Suppressor macrophage (primary cell): ENCODE measurements around the gene RASA4B.
A peak's percentile ranks its signal among the peaks of the same experiment; 100 is the strongest.

Experiments used
- DNase-seq, 4 experiments: peaks; one replicate each; pipeline ENCODE4 v3.0.0-alpha.2; 2020 to 2022

The RASA4B gene

GRCh38 chr7:102452451-102452850, 65.1 kb downstream of the RASA4B start:
- no peak for DNase-seq

GRCh38 chr7:102451371-102452054, 66.1 kb downstream of the RASA4B start:
- no peak for DNase-seq

GRCh38 chr7:102450242-102450641, 67.3 kb downstream of the RASA4B start:
- DNase-seq = peak; percentile 14 to 66 (median 46)

- no peak for DNase-seq
Observed at GRCh38 chr7:102449136-102449535, 68.4 kb downstream of the RASA4B start.

- peak in 1 of 4 experiments; percentile 1 for DNase-seq
Observed at GRCh38 chr7:102447311-102447710, 70.3 kb downstream of the RASA4B start.

GRCh38 chr7:102446387-102447156, 71.0 kb downstream of the RASA4B start:
- DNase-seq = peak in 1 of 4 experiments; percentile 0

GRCh38 chr7:102445674-102446071, 71.9 kb downstream of the RASA4B start:
- DNase-seq = no peak

- peak in 1 of 4 experiments; percentile 33 for DNase-seq
Observed at GRCh38 chr7:102444961-102445673, 72.5 kb downstream of the RASA4B start.

GRCh38 chr7:102439963-102440795, 77.4 kb downstream of the RASA4B start:
- no peak for DNase-seq

- no peak for DNase-seq
Observed at GRCh38 chr7:102436118-102436517, 81.5 kb downstream of the RASA4B start.

GRCh38 chr7:102434039-102434486, 83.5 kb downstream of the RASA4B start:
- DNase-seq = no peak

GRCh38 chr7:102433219-102434038, 84.1 kb downstream of the RASA4B start, which contains the start of gene ORAI2:
Gene ORAI2 (plus strand): TSS chr7:102433575. CDS start chr7:102438957, 5,382 bp downstream.
- peak; percentile 69 to 91 (median 79) for DNase-seq
